LNCaP clone FGC (cell line): Measurements from ENCODE around the gene OXLD1.
A peak's percentile ranks its signal among the peaks of the same experiment; 100 is the strongest.

Source experiments
- DNase-seq: peaks from one replicate; pipeline ENCODE4 v3.0.0-alpha.2; 2011; ENCODE audit warnings: low read depth
- H3K4me3 ChIP-seq: 2 replicates; pipeline ENCODE4 v1.5.1; 2011; ENCODE audit warnings: mild to moderate bottlenecking, low read depth, low read length, control low read depth
- CTCF ChIP-seq: IDR thresholded peaks from 2 replicates; pipeline ENCODE4 v1.5.1; 2012; ENCODE audit warnings: mild to moderate bottlenecking; ENCODE audit not compliant: control insufficient read depth, insufficient read depth; ENCODE audit errors: extremely low read depth

Gene OXLD1

GRCh38 chr17:81687770-81688541 lies 21.6 kb upstream of the OXLD1 start:
- no peak for TF ChIP-seq CTCF
- DNase-seq: no peak
- no peak overlapping the region for H3K4me3 ChIP-seq

GRCh38 chr17:81686614-81687013 lies 20.2 kb upstream of the OXLD1 start:
- no peak overlapping the region for H3K4me3 ChIP-seq
- no peak for DNase-seq
- TF ChIP-seq CTCF: no peak

GRCh38 chr17:81685108-81685507 lies 18.7 kb upstream of the OXLD1 start:
- no peak for DNase-seq
- H3K4me3 ChIP-seq: peak overlapping the region; percentile 99

GRCh38 chr17:81684442-81684911 lies 18.1 kb upstream of the OXLD1 start:
- H3K4me3 ChIP-seq: peak overlapping the region; percentile 99
- DNase-seq: no peak
- no peak for TF ChIP-seq CTCF

More at GRCh38 chr17:81685108-81685507, 18.7 kb upstream of the OXLD1 start:
- TF ChIP-seq CTCF: no peak

- no peak for TF ChIP-seq CTCF
- peak within 1 kb of the TSS; percentile 99 for H3K4me3 ChIP-seq
- DNase-seq: peak; percentile 95
These were observed 17.4 kb upstream of the OXLD1 start, which contains the start of the genes ARL16 and HGS for GRCh38 chr17:81683584-81684441. Gene ARL16 (minus strand): TSS chr17:81683797. CDS start chr17:81683753, 44 bp downstream. Gene HGS (plus strand): TSS chr17:81684011. CDS start chr17:81684067, 56 bp downstream.

- no peak for DNase-seq
- peak overlapping the region; percentile 99 for H3K4me3 ChIP-seq
- no peak for TF ChIP-seq CTCF
These were observed 16.8 kb upstream of the OXLD1 start for GRCh38 chr17:81683208-81683583.
